ENCODE results near the gene GBA2. TPM values are rescaled to one million over a fixed set of nuclear protein-coding genes. Genes with fewer than 3 reads are reported as not detected.

The GBA2 gene
- total RNA-seq, 4 donors from 2014 or later: 263 to 474 (median 436) TPM

DNA sequence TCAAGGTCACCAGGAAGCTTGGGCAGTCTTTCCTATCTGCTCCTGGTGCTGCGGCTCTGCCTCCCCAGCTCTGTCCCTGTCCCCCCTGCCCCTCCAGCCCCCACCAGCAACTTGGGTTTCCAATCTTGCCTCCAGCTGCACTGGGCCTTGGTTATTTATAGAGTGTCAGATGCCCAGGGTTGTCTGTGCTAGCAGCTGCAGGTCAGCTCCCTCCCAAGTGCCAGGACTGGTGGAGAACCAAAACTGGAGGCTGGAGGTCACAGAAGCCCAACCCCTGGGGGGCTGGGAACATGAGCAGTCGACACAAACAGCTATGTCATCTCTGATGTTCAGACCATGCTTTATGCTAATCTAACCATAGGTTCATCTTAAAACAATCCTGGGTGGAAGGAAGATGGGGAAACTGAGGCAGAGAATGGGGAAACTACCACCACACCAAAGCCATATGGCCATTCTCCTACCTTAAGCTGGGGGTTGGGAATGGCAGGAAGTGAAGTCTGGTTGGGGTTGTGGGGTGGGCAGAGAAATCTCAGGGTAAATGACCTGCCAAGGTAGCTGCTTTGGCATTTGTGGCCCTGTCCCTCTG lies 61.0 kb downstream of the GBA2 start:
- Histone ChIP-seq H3K27ac (peak overlapping the region in 2 of 4 donors; percentile 83 to 89), H3K4me3 (peak overlapping the region in 1 of 4 donors; percentile 69), H3K9me3 (no peaks in the 10 kb centered on the region), H3K36me3 (peaks cover 0 to 8% (median 0%) of the 10 kb centered on the region in 3 donors), H3K4me1 (peaks cover 0 to 23% (median 0%) of the 10 kb centered on the region in 4 donors), H3K27me3 (no peaks in the 10 kb centered on the region)
- TF ChIP-seq POLR2A (IDR thresholded peaks at IDR 0.05): no peak
- TF ChIP-seq, protein P1, sequence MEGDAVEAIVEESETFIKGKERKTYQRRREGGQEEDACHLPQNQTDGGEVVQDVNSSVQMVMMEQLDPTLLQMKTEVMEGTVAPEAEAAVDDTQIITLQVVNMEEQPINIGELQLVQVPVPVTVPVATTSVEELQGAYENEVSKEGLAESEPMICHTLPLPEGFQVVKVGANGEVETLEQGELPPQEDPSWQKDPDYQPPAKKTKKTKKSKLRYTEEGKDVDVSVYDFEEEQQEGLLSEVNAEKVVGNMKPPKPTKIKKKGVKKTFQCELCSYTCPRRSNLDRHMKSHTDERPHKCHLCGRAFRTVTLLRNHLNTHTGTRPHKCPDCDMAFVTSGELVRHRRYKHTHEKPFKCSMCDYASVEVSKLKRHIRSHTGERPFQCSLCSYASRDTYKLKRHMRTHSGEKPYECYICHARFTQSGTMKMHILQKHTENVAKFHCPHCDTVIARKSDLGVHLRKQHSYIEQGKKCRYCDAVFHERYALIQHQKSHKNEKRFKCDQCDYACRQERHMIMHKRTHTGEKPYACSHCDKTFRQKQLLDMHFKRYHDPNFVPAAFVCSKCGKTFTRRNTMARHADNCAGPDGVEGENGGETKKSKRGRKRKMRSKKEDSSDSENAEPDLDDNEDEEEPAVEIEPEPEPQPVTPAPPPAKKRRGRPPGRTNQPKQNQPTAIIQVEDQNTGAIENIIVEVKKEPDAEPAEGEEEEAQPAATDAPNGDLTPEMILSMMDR (IDR thresholded peaks at IDR 0.05): no peak
- DNase-seq: no peak

DNA sequence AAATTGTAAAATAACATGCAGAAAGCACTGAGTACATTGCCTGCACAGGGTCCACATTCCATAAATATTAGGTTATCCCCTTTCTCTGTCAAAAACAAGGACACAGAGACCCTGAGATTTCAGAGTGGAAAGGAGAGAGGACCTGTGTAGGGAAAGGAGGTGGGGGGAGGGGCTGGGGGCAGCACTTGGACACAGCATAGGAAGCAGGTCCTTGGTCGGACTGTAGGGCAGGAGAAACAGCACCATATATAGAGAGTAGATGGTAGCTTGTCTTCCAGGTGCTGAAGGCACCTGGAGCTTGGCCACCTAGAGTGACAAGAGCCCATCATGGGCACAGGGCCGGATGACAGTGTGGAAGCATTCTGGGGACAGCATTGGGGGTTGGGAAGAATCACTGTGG lies 61.7 kb downstream of the GBA2 start:
- H3K9me3 ChIP-seq: no peaks in the 10 kb centered on the region
- no peaks in the 10 kb centered on the region for H3K27me3 ChIP-seq
- H3K27ac ChIP-seq: peak overlapping the region in 1 of 4 donors; percentile 89
- DNase-seq: no peak
- H3K4me3 ChIP-seq: peak overlapping the region in 1 of 4 donors; percentile 69
- peaks cover 0 to 23% (median 0%) of the 10 kb centered on the region in 4 donors for H3K4me1 ChIP-seq
- no peak for TF ChIP-seq POLR2A (IDR thresholded peaks at IDR 0.05)
- peaks cover 0 to 8% (median 0%) of the 10 kb centered on the region in 3 donors for H3K36me3 ChIP-seq

Small RNAs within 50 kb of the gene (small RNA-seq; reads per million reads assigned to genes)
- gene MIR6853: 0 to 0.29 reads per million in 2 donors

Other genes starting within 250 kb of the GBA2 start
- gene TESK1, start 144.0 kb downstream of the GBA2 start, total RNA-seq: 10 to 100 TPM; 21.5 to 85.1 (median 50.7) TPM
- gene CD72, start 130.8 kb downstream of the GBA2 start, total RNA-seq: 10 to 100 TPM in 1 of 4 donors, 1 to 10 TPM in 3; 2.3 to 62.7 (median 4.4) TPM
- gene SIT1, start 98.3 kb downstream of the GBA2 start, total RNA-seq: 1 to 10 TPM in 1 of 4 donors, not detected in 3; 2.4 TPM
- gene RMRP, start 91.2 kb downstream of the GBA2 start, total RNA-seq: 1,000 to 10,000 TPM in 3 of 4 donors, not detected in 1; 1,673 to 3,824 (median 2,659) TPM
- 10 to 100 TPM; 14.0 to 21.9 (median 20.2) TPM for gene CCDC107, start 90.9 kb downstream of the GBA2 start, total RNA-seq
- gene ARHGEF39, start 84.0 kb downstream of the GBA2 start, total RNA-seq: 10 to 100 TPM in 1 of 4 donors, 1 to 10 TPM in 3; 1.9 to 19.8 (median 4.8) TPM
- 1 to 10 TPM; 1.6 to 6.3 (median 5.2) TPM for gene CA9, start 75.3 kb downstream of the GBA2 start, total RNA-seq
- 100 to 1,000 TPM in 2 of 4 donors, 10 to 100 TPM in 2; 41.2 to 436 (median 122) TPM for gene TPM2, start 59.3 kb downstream of the GBA2 start, total RNA-seq
- gene TLN1, start 17.0 kb downstream of the GBA2 start, total RNA-seq: 100 to 1,000 TPM; 129 to 262 (median 188) TPM
- 10 to 100 TPM; 19.8 to 34.3 (median 28.5) TPM for gene CREB3, start 16.6 kb downstream of the GBA2 start, total RNA-seq
- 10 to 100 TPM; 16.5 to 44.4 (median 38.3) TPM for gene RGP1, start 59 bp upstream of the GBA2 start, total RNA-seq
- gene MSMP, start 5.0 kb upstream of the GBA2 start, total RNA-seq: not detected
- 10 to 100 TPM in 3 of 4 donors, 1 to 10 TPM in 1; 6.7 to 29.5 (median 21.6) TPM for gene NPR2, start 42.4 kb upstream of the GBA2 start, total RNA-seq
- gene SPAG8, start 63.0 kb upstream of the GBA2 start, total RNA-seq: under 1 TPM in 1 of 4 donors, not detected in 3; 0.94 TPM
- gene HINT2, start 65.8 kb upstream of the GBA2 start, total RNA-seq: 10 to 100 TPM; 19.8 to 40.3 (median 28.7) TPM
- gene FAM221B, start 79.5 kb upstream of the GBA2 start, total RNA-seq: not detected
- 10 to 100 TPM in 1 of 4 donors, 1 to 10 TPM in 3; 6.0 to 11.6 (median 8.1) TPM for gene TMEM8B, start 80.0 kb upstream of the GBA2 start, total RNA-seq
- not detected for gene OR13J1, start 121.2 kb upstream of the GBA2 start, total RNA-seq
- 10 to 100 TPM in 3 of 4 donors, 1 to 10 TPM in 1; 9.1 to 32.6 (median 17.2) TPM for gene HRCT1, start 157.0 kb upstream of the GBA2 start, total RNA-seq
- gene SPAAR, start 160.3 kb upstream of the GBA2 start, total RNA-seq: 10 to 100 TPM in 1 of 4 donors, under 1 TPM in 1, not detected in 2; 0.88 to 17.3 TPM
- gene OR2S2, start 208.9 kb upstream of the GBA2 start, total RNA-seq: not detected

All from Peyer's patch (tissue), 4 donors.